ENCODE data around the gene KSR2.

KSR2 gene

DNA sequence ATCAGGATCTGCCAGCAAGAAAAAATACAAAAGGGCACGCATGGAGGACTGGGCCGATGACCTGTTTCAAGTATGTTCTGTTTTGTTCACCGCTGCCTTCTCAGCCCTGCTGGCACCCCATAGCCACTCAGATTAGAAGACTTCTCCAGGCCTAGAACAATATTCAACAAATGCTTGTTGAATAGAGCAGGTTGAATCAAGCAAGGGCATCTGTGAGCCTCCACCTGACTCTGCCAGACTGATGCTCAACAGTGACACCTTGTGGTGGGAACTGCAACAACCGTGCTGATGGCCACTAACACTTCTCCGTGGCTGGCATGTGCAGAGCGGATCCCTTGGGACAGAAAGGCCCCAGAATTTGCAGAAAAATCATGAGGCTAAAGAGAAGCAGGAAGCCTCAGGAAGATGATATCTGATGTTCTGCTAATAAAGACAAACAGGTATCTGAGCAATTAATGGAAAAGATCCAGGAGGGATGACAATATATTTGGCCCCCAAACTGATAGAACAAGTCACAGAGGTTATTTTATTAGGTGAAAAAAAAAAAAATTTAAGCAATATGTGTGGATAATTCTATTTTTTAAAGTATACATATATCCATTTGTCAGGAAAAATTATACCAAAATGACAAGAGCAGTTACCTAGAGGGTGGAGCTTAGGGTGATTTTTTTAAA lies 114.3 kb downstream of the KSR2 start:
- DNase-seq: peak; percentile 78

DNA sequence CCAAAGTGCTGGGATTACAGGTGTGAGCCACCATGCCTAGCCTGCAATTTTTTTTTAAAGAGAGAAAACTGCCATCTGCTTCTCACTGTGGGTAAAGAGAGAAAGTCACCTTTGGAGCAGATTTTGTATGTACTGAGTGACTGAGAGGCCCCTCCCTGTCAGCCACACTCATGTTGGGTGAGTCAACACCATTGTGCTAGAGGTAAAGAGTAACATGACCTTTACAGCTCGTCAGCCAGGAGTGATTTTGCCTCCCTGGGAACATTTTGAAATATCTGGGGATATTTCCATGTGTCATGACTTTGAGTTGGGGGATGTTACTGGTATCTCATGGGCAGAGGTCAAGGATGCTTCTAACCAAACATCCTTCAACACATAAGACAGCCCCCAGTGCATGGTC lies 115.2 kb downstream of the KSR2 start:
- peak; percentile 10 for DNase-seq

DNA sequence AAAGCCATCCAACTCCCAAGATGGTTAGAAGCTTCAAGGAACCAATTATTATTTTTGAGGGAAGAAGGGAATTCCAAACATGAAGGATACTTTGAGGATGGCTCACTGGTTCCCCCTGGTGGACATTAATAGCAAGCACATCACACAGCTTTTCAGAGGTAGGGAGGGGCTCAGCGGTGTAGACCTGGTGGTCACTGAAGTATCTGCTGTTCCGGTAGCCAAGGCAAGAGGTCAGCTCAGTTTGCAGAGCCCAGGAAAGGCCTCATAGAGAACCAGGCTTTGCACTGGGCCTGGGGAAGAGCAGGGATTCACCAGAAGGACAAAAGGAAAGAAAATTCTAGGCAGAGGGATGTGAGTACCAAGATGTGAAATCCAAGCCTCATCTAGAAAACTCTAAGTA lies 118.7 kb downstream of the KSR2 start:
- peak; percentile 48 for DNase-seq

DNA sequence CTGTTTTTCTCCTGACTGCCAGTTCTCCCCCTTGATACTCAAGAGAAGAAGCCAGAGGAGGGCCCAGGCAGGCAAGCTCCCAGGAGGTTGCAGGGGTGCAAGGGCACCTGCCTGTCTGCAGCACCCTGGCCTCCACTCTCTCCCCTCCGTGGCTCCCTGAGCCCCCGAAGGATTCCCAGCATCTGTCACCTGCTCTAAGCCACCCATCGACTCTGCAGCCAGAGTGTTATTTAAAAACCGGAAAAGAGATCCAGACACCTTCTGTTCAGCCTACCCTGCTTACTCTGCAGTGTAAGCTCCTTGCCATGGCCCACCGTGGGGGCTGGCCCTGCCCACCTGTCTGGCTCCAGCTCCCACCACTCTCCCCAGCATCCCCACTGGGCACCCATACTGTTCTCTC lies 121.4 kb downstream of the KSR2 start:
- DNase-seq: peak; percentile 73

DNA sequence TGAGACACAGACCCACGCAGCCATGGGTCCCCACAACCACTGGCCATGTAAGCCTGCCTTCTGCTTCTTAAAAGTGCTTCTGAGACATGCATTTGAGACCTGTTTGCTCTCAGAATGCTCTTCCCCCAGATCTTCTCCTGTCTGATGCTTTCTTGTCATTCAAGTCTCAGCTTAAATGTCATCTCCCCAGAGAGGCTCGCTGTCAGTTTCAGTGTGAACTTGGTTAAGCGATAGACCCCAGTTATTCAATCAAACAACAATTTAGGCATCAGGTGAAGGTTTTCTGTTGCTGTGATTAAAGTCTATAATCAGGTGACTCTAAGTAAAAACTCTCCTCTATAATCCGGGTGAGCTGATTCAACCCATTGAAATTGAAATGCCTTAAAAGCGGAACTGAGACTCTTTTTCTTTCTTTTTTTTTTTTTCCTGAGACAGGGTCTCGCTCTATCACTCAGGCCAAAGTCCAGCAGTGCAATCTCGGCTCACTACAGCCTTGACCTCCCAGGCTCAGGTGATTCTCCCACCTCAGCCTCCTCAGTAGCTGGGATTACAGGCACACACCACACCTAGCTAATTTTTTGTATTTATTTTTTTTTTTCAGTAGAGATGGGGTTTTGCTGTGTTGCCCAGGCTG lies 123.4 kb downstream of the KSR2 start:
- DNase-seq: no peak

DNA sequence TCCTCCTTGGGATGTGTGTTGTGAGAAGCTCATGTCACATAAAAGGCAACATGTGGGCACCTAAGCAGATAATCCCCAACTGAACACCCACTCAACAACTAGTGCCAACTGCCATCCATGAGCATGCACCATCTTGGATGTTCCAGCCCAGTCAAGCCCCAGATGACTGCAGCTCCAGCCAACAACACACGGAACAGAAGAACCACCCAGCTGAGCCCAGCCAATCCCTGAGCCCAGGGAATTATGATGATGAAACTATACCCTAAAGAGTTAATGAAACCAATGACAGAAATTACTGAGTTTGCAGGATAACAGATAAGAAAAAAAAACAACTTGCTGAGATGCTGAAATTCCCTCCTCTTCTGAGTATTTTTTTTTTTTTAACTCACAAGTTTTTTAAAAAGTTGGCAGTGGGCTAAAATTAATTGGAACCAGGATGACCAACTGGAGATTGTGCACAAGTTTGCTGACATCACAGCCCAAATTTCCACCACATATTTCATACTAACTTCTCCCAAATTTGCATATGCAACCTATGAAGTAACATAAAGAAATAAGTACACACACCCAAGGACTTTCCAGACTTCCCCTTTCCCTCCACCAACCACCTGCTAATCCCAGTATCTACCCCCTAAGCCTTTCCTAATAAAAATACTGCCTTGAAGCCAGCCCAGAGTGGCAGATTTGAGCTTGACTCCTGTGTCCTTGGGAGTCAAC lies 124.5 kb downstream of the KSR2 start:
- no peak for DNase-seq

DNA sequence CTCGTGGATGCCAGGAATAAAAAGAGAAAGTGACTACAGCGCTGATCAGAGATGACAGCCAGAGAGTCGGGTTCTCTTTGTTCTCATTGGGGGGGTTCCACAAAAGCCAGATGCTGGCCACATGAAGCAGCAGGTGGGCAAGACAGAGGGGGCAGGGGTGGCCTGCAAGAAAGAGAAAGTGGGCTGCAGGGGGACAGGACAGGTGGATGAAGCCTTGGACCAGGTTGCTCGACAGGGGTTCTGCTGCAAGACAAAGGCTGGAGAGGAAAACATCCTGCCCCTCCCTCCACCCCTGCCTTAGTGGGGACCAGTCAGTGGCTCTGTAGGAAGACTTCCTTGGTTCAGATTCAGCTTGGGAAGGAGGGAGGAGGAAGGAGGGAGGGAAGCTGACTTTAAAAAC lies 126.2 kb downstream of the KSR2 start:
- no peak for DNase-seq

DNA sequence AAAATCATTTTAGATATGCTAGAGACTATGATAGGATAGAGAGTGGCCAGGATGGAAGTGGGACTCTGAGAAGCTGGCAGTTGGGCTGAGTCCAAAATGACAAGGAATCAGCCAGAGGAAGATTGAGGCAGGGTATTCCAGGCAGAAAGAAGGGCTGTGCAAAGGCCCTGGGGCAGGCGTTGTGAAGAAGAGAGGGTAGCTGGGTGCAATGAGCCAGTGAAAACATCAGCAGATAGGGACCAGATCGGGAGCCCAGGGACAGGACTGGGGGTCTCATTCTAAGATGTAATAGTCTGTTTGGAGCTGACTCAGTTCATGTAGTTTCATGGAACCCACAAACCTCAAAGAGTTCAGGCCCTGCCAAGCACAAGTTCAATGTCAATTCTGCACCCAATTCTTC lies 126.6 kb downstream of the KSR2 start:
- DNase-seq: no peak

DNA sequence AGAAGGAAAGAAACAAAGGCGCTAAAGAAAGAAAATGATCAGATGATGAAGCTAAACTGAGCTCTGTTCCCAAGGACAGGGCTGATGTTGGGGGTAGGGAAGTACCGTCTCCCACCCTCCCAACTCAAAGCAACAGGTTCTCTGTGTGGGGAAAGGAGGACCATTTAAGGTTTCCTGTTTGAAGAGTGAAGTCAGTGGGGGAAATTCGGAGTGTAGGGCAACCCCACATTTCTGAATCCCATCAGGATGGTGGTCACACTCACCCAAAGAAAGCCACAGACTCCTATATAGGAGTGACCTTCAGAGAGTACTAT lies 131.1 kb downstream of the KSR2 start:
- no peak for DNase-seq

DNA sequence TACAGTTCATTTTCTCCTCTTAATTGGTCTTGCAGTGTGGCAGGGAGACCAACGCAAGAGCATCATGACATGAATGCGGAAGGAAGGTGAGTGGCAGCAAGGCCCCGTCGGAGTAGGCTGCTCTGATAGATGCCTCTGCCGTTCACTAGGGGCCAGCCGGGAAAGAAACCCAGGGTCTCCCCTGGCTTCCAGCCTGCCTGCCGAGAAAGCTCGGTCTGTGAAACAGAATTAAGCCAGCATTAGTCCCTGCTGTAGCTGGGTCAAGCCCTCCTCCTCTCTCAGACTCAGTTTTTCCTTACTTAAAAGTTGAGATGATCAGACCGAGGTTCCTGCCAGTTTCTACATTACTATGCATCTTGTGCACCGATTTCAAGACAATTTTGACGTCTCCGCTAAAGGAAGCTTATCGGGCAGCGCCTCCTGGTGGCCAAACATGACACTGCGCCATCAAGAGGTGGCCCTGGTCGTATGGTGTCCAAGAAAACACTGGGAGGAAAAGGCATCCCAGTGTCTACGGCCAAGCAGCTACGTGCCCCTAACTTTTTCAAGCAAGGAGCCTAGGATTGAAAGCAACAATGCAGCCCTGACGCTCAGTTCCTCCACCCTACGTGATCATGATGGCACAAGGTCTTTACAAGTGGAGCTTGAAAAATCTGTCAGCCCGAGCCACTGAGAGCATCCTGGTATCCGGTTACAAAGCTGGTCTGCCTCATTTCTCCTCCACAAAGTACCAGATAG lies 131.6 kb downstream of the KSR2 start:
- DNase-seq: peak; percentile 46

DNA sequence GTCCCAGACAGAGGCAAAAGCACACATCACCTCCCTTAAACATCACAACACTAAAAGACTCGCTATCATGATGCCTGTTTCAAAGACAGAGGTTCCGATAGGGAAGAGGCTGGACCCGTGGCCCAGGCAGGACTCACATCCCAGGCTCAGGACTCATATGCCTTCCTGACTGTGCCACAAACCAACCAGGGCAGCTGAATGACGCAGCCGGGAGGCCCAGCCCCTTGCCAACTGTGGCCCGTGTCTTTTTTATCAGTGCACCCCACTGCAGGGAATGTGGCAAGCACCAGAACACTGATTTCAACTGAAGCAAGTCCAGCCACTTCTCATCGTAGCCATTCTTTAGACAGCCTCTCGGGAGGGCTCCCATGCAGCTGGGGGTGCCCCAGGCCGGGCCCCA lies 132.3 kb downstream of the KSR2 start:
- DNase-seq: no peak

DNA sequence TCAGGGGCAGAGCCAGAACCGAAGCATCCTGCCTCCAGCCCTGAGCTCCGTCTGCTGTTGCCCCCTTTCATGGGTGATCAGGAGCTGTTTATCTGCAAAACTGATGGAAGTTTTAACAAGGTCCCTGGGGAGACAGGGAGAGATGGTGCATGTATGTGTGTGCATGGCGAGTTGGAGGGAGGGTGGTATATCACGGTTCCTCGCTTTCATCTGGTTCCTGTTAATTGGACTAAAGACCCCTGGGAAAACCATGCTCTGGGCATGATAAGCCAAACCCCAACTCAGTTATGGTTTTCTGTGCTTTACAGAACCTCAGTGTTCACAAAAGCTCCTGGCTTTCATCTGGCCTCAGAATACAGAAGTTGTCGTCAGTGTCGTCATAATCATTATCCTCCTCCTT lies 133.6 kb downstream of the KSR2 start:
- DNase-seq: peak; percentile 10

DNA sequence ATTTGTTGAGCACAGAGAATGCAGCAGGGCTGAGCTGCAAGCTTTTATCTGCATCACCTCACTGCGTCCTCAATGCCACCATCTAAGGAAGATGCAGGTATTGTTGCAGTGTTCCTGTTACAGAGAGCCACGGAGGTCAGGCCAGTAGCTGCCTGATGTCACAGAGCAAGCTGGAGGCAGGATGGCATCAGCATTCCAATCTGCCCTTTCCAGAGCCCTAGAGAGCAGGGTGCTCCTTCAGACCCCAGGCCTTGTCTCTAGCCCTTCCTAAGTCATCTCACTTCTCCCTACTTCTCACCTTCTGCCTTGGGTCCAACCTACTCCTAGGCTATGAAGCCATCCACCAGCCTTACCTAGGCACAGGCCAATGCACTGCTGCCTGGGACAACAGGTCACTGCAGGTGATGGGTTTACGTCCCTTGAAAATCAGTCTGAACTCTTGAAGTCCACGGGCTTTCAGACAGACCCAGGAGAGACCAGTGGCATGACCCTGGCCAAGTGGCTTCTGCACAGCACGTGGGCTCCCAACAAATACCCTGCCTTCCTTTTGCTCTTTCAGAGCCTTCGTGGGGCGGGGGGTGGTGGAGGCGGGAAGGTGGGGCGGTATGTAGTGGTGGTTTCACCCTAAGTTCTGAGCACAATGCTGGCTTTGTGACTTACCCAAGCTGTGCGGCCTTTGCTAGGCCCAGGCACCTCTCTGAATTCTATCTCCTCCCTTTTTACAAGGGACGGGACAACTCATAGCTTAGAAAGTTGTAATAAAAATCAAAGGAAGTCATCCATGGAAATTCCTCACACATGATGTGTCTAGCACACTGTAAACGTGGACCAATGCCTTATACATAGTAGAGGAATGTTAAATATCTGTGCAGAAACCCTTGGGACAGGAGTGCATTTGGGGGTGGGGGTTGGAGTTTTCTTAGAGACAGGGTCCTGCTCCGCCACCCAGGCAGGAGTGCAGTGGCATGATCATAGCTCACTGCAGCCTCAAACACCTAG lies 136.0 kb downstream of the KSR2 start:
- no peak for DNase-seq

DNA sequence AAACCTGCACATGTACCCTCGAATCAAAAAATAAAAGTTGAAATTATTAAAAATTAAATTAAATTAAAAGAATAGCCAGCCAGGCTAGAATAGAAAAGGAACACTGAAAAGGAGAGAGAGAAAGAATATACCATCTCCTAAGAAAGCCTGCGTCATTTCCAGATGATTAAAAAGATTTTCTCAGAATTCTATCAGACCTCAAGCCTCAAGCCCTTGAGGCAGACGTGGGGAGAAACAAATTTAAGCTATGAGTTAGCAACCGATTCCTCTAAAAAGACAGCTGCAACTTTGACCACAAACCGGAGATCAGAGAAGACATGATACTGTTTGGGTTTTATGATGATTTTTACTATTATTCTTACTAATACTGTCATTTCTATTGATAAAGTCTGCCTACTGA lies 138.3 kb downstream of the KSR2 start:
- DNase-seq: no peak

DNA sequence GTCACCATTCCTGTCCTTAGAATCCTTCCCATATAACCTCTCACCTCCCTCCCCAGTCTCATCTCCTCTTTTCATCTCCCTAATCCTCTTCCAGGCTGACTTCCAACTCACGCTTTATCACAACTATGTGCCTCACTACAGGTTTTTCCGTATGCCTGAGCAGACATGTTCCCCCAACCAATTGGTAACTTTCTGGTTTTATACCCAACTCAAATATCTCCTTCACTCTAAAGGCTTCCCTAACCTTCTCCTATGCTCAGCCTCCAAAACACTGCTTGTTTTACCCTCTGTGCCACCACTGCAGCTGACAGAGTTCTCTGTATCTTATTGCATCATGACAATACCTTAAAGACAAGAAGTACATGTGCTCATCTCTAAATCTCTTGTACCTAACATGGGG lies 139.7 kb downstream of the KSR2 start:
- DNase-seq: no peak

DNA sequence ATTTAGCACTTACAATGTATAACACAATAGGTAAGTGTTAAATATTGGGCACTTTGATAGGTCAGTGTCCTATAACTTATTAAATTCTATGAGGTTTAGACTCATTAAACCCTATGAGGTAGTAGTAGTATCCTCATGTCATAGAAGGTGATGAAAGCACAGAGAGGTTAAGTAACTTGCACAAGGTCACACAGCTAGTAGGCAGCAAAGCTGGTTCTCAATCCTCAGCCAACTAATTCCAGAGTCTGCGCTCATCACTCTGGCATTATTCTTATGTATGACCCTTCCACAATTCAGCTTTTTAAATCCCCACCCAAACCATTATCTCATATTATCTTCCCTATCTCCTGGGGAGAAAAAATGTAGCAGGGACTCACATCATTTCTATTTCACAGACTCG lies 141.1 kb downstream of the KSR2 start:
- no peak for DNase-seq

DNA sequence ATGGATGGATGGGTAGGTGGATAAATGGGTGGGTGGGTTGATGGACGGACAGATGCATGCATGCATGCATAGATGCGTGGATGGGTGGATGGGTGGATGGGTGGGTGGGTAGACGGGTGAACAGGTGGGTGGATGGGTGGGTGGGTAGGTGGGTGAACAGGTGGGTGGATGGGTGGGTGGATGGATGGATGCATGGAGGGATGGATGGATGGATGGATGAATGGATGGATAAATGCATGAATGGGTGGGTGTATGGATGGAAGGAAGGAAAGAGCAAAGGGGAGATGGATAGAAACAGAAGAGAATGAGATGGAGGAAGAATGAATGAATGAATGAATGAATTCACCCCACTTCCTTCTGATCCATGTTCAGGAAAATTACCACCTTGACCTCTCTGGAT lies 143.0 kb downstream of the KSR2 start:
- no peak for DNase-seq

DNA sequence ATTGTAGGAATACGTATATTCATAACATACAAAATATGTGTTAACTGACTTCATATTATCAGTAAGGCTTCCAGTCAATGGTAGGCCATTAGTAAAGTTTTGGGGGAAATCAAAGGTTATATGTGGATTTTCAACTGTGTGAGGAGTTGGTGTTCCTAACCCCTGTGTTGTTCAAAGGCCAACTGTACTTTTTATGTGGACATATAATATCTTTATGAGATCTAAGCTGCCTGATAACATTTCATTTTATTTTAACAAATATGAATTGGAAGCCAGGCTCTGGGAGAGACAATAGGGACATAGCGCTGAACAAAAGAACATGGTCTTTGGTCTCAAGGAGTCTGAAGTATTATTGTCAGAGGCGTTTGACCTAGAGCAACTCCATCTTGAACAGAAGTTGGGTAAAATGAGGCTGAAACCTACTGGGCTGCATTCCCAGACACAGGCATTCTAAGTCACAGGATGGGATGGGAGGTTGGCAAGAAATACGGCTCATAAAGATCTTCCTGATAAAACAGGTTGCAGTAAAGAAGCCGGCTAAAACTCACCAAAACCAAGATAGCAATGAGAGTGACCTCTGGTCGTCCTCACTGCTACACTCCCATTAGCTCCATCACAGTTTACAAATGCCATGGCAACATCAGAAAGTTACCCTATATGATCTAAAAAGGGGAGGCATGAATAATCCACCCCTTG lies 147.2 kb downstream of the KSR2 start:
- no peak for DNase-seq

DNA sequence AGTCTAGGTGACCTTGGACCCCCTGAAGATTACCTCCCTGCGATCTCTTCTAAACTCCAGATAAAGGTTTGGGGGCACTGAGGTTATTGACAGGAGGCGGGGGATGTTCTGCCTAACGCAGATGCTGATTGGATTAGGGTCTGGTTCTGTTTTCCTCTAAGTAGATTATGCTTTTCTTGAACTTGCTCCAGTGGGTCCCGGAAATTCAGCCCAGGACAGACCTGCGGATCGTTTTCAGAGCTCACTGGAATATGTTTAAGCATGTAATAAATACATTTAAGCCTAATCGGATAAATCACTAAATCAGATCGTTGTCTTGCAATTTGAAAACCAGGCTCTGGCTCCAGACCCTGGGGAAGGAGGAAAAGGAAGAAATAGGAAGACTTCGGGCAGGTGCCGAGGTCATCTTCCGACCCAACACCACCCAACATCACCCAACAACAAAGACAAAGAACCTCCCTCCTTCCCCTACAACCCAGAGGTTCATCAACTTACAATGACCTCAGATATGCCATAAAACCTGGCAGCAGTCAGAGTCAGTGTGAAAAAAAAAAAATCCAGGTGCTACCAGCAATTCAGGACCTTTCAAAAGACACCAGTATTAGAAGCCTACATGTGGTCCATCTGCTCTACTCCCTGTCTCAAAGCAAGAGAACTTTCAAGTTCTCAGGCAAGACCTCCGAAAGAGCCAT lies 148.4 kb downstream of the KSR2 start:
- DNase-seq: no peak

DNA sequence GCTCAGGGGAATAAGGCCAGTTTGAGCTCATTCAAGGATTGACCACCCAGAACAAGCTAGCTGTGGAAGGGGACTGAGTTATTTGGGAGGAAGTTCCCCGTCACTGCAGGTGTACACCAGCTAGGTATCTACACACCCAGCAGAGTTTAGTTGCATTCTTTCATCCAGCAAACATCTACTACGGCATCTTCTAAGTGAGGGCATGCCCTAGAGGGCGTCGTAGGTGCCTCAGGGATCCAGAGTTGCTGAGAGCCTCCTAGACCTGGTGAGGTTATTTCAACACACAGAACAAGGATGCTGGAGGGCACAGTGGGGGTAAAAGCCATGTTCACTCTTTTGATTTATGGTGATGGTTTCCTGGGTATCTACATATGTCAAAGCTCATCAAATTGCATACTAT lies 149.6 kb downstream of the KSR2 start:
- no peak for DNase-seq

DNA sequence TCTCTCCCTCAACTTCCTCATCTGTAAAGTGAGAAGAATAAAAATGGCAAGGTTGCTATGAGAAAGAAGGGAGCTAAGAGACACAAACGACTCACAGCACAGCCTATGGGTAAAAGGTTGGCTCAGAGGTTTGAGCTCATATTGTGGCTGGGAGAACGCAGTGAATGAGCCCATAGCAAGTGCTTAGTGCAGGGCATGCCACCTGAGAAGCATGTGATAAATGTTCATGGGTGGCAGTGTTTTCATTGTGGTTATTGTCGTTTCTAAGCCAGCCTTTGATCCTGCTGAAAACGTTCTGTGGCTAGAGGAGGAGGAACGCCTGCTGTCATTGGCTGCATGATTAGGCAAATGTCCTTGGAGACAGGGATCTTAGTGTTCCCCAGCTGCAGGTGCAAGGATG lies 150.4 kb downstream of the KSR2 start:
- no peak for DNase-seq
